Body of pancreas (tissue), 4 donors: ENCODE measurements around the gene DAB1.

Experiments
- POLR2A ChIP-seq, 3 donors: fragments of 450-650 bp; IDR thresholded peaks; one replicate each; pipeline ENCODE4 v1.6.1; 2016; ENCODE audit warnings: antibody characterized with exemption in 3 of 3, mild to moderate bottlenecking in 2 of 3
- TF ChIP-seq, protein P1 (sequence below), 7 experiments: fragments of 450-650 bp in 4 of 7; fragments of 200-600 bp in 3 of 7; sonication (generic) in 3 of 7; IDR thresholded peaks; one replicate each; pipeline ENCODE4 v1.5.1; 2016 to 2019; ENCODE audit warnings: antibody characterized with exemption in 7 of 7

GRCh38 chr1:57403201-57403600, 20.7 kb downstream of the DAB1 start:
- TF ChIP-seq, protein P1, sequence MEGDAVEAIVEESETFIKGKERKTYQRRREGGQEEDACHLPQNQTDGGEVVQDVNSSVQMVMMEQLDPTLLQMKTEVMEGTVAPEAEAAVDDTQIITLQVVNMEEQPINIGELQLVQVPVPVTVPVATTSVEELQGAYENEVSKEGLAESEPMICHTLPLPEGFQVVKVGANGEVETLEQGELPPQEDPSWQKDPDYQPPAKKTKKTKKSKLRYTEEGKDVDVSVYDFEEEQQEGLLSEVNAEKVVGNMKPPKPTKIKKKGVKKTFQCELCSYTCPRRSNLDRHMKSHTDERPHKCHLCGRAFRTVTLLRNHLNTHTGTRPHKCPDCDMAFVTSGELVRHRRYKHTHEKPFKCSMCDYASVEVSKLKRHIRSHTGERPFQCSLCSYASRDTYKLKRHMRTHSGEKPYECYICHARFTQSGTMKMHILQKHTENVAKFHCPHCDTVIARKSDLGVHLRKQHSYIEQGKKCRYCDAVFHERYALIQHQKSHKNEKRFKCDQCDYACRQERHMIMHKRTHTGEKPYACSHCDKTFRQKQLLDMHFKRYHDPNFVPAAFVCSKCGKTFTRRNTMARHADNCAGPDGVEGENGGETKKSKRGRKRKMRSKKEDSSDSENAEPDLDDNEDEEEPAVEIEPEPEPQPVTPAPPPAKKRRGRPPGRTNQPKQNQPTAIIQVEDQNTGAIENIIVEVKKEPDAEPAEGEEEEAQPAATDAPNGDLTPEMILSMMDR (IDR thresholded peaks at IDR 0.05), result no peak
- no peak for TF ChIP-seq POLR2A (IDR thresholded peaks at IDR 0.05)
